ENCODE results near the gene PBRM1.
"Not testable (repeated sequence)": the region's sequence is repeated elsewhere in the genome, so short reads cannot be mapped to it uniquely, and the experiment has no call there.

Gene PBRM1

GRCh38 chr3:52685709-52686691 is at the start of gene PBRM1, which contains the start of gene GNL3:
Gene PBRM1 (minus strand): TSS chr3:52685913.
Gene GNL3 (plus strand): TSS chr3:52686032. CDS start chr3:52686093, 61 bp downstream.
- peak; percentile 97 for DNase-seq

GRCh38 chr3:52733256-52733891 is 47.7 kb upstream of the PBRM1 start:
- no peak for DNase-seq

GRCh38 chr3:52731590-52731989 is 45.9 kb upstream of the PBRM1 start:
- DNase-seq = no peak

GRCh38 chr3:52730681-52731080 is 45.0 kb upstream of the PBRM1 start:
- no peak for DNase-seq

GRCh38 chr3:52728753-52729152 is 43.0 kb upstream of the PBRM1 start:
- DNase-seq = not testable (repeated sequence)

GRCh38 chr3:52724511-52724910 is 38.8 kb upstream of the PBRM1 start:
- DNase-seq = no peak

GRCh38 chr3:52723935-52724334 is 38.2 kb upstream of the PBRM1 start:
- DNase-seq = no peak

GRCh38 chr3:52722491-52722890 is 36.8 kb upstream of the PBRM1 start:
- DNase-seq = no peak

GRCh38 chr3:52721730-52722008 is 36.0 kb upstream of the PBRM1 start:
- DNase-seq = no peak

GRCh38 chr3:52721002-52721729 is 35.5 kb upstream of the PBRM1 start:
- DNase-seq = no peak

GRCh38 chr3:52719618-52720017 is 33.9 kb upstream of the PBRM1 start:
- DNase-seq = no peak

GRCh38 chr3:52715714-52716305 is 30.1 kb upstream of the PBRM1 start:
- DNase-seq = no peak

GRCh38 chr3:52714335-52715302 is 28.9 kb upstream of the PBRM1 start:
- DNase-seq = no peak

- DNase-seq = no peak
These were observed 26.8 kb upstream of the PBRM1 start for GRCh38 chr3:52712291-52713212.

GRCh38 chr3:52710512-52710911 is 24.8 kb upstream of the PBRM1 start:
- no peak for DNase-seq

GRCh38 chr3:52707585-52707984 is 21.9 kb upstream of the PBRM1 start:
- no peak for DNase-seq

- DNase-seq = peak; percentile 95
These were observed 20.3 kb upstream of the PBRM1 start, which contains the start of the genes GLT8D1 and SPCS1 for GRCh38 chr3:52705688-52706686. Gene GLT8D1 (minus strand): TSS chr3:52705791. CDS start chr3:52700460, 5,331 bp downstream. Gene SPCS1 (plus strand): TSS chr3:52706106. CDS start chr3:52706247, 141 bp downstream.

GRCh38 chr3:52705438-52705687 is 19.6 kb upstream of the PBRM1 start:
- DNase-seq = no peak
